ENCODE measurements around the gene DENND2D.

Gene DENND2D

DNA sequence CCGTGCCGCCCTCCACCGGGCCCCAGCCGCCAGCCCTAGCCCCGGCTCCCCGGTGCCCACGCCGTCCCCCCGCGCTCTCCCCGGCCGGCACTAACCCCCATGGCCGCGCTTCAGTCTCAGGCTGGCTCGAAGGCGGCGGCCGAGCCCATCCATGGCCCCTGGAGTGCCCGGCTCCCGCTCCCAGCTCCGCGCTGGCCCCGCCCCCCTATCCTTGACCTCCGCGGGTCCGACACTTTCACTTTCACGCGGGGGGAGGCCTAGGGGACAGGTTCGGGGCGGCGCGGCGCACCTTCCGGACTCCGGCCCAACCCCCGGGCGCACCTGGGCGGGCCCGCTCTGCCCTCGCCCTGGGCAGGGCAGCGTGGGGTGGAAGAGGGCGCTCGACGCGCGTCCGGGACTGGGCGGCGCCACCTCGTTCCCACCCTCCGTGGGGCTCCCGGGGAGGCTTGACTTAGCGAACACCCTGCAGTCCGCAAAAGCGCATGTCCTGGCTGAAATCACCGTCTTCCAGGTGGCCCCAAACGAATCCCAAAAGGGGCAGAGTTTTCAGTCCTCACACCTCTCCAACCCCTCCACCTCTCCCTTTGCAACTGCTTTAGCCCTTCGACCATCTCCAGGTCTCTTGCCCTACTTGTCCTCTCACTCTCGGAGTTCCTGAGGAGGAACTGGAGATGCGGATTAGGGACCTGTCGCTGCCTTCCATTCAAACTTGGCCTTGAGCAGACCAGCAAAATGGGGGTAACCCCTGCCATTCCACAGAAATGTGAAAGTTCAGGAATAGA lies 3.9 kb upstream of the DENND2D start:
- DNase-seq (ENCODE audit: extremely low read depth in 1 of 2, low read depth in 1 of 2) = peak in 1 of 2 donors; percentile 68

- DNase-seq (ENCODE audit: extremely low read depth in 1 of 2, low read depth in 1 of 2) = peak in 1 of 2 donors; percentile 79
These were observed 3.3 kb upstream of the DENND2D start for GRCh38 chr1:111203681-111204200.

- DNase-seq (ENCODE audit: extremely low read depth in 1 of 2, low read depth in 1 of 2) = no peak
These were observed 2.5 kb upstream of the DENND2D start for GRCh38 chr1:111202707-111203623.

- no peak for DNase-seq (ENCODE audit: extremely low read depth in 1 of 2, low read depth in 1 of 2)
These were observed 1.9 kb upstream of the DENND2D start for GRCh38 chr1:111202366-111202706.

DNA sequence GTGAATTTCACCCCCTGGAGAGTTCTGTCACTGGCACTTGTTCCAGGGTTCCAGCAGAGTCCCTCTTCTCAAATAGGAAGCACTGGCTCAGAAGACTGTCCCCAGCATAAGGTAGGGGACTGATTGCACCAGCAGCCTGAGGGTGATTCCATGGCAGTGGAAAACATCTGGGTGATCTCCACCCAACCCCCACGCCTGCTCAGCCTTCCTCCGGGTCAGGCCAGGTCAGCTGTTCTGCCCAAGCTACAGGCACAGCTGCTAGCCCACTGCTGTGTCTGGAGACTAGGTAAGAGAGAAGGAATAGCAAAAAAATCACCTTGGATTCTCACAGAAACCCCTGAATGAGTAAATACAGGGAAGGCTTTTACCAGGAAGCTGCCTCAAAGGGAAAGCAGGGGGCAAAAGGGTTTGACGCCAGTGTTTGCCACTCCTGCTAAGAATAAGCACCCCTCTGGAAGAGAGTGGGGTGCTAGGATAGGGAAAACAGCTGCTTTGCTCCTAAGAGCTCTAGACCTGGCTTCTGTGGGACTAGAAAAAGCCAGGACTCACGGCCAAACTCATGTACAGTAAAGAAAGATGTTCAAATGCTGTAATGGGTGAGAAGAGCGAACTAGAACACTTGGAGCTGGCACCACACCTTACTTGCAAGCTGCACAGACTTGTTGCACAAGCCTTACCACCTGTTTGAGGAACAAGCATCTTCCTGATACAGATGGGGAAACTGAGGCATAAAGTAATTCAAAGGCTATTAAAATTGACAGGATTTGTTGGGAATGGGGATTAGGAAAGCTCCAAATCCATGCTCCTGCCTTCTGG lies 1.0 kb upstream of the DENND2D start:
- no peak for DNase-seq (ENCODE audit: extremely low read depth in 1 of 2, low read depth in 1 of 2)

DNA sequence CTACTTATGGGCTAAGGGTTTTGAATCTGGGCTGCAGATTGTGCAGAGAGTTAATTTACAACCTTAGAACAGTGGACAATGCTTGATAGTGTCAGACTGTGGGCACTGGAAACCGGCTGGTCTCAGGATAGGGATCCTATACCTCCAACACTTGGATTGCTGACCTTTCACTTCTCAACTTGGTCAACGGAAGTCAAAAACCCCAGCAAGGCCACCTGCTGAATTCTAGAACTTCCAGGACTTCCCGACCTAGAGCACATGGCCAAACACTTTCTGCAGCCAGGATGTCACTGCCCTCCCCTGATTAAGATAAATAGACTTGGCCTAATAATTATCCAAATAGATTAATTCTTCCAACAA lies 336 bp upstream of the DENND2D start:
- DNase-seq (ENCODE audit: extremely low read depth in 1 of 2, low read depth in 1 of 2) = no peak

DNA sequence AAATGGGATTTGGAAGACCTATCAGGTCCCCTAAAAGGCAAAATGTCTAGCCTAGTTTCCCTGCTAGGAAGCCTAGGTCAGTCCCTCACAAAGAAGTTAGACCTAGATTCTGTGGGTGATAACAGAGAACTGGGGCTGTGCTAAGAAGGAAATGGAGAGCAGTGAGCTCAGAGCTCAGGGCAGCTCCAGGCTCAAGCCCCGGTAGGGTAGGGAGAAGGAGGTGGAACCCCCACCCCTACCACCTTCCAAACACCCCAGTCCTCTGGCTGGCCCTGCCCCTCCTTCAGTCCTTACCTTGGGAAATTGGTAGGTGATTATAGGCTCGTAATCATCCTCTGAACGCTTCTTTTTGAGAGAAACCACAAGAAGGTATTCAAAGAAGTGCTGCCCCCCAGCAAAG lies 1.1 kb downstream of the DENND2D start:
- no peak for DNase-seq (ENCODE audit: extremely low read depth in 1 of 2, low read depth in 1 of 2)

GRCh38 chr1:111198836-111199235 lies 1.6 kb downstream of the DENND2D start:
- DNase-seq (ENCODE audit: extremely low read depth in 1 of 2, low read depth in 1 of 2) = no peak

DNA sequence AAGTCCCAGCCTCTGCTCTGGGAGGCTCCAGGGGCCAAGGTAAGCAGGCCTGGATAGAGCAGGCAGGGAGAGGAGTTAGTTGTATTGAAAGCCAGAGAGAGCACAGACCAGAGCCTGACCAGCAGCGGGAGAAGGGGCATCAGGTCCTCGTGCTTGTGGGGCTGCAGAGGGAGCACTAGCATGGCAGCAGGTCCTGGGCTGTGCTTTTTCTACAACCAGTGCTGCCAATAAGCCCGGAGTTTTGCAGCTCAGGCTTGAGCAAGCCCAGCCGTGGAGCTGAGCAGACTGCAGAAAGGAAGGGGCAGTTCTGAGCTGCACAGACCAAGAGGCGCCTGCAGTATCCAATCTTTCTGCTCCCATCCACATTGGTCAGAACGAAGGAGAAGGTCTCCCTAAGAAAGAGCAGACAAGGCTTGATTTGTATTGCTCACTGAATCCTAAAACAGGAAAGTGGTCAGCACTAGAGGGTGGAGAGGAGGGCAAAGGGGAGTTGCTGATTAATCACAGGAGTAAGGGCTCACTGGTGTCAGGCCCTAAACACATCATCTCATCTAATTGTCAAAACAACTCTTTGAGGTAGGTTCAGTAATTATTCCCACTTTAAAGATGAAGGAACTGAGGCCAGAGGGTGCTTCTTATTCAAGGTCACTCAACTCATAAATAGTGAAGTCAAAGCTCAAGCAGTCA lies 2.7 kb downstream of the DENND2D start:
- no peak for DNase-seq (ENCODE audit: extremely low read depth in 1 of 2, low read depth in 1 of 2)

GRCh38 chr1:111196213-111196612 lies 4.2 kb downstream of the DENND2D start:
- no peak for DNase-seq (ENCODE audit: extremely low read depth in 1 of 2, low read depth in 1 of 2)

GRCh38 chr1:111195002-111195684 lies 5.3 kb downstream of the DENND2D start:
- no peak for DNase-seq (ENCODE audit: extremely low read depth in 1 of 2, low read depth in 1 of 2)

DNA sequence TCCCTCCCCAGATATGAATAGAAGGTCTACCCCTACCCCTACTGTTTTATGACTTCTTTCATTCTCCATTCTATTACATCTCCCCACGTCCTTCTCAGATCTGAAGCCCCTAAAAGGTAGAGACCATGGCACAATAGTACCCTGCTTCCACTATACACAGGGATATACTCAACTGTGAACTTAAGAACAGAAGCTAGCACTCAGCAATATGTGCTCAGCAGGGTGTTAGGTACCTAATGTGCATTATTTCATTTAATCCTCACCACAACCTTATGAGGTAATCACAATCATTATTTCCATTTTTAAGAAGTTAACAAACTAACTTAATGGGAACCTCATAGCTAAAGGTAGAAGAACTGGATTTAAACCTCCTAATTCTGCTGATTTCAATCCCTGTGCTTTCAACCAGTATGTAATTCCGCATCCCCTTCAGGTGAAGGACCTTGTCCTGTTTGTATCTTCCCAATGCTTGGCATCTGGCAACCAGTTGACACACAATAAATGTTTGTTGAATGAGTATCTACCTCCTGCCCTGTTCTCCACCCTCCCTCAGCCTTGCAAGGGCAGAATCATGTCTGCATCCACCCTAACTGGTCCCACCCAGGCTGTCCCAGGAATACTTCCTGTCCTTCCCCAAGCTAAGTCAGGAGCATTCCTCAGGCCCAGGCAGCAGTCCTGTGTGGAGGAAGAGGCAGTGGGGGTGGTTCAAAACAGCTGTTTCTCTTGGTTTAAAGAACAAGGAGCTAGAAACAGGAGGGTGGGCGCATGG lies 6.5 kb downstream of the DENND2D start:
- no peak for DNase-seq (ENCODE audit: extremely low read depth in 1 of 2, low read depth in 1 of 2)

- no peak for DNase-seq (ENCODE audit: extremely low read depth in 1 of 2, low read depth in 1 of 2)
These were observed 7.6 kb downstream of the DENND2D start for GRCh38 chr1:111192658-111193519.

- no peak for DNase-seq (ENCODE audit: extremely low read depth in 1 of 2, low read depth in 1 of 2)
These were observed 8.4 kb downstream of the DENND2D start for GRCh38 chr1:111192074-111192473.

GRCh38 chr1:111191496-111191895 lies 8.9 kb downstream of the DENND2D start:
- no peak for DNase-seq (ENCODE audit: extremely low read depth in 1 of 2, low read depth in 1 of 2)

DNA sequence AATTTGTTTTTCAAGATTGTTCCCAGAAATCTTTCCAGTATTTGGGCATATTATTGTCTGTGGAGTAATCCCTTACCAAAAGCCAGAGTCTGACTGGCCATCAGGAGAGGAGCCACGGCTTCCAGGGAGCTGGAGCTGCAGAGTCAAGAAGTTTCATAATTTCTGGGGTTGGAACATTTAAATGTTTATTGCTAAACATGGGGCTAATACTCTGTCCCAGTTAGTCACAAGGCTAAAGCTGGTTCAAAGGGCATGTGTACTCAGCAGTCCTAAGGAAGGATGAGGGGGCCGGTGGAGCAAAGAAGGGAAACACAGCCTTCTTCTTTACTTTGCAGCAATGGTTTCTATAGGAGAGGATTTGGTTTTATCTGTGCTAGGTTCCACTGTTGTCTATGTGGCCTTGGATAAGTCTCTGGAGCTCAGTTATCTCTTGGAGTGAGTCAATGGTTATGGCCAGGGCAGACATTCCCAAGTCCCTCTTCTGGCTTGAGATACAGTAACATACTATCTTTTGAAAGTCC lies 9.5 kb downstream of the DENND2D start:
- DNase-seq (ENCODE audit: extremely low read depth in 1 of 2, low read depth in 1 of 2) = no peak

- DNase-seq (ENCODE audit: extremely low read depth in 1 of 2, low read depth in 1 of 2) = no peak
These were observed 15.8 kb downstream of the DENND2D start for GRCh38 chr1:111184663-111185062.
